Adrenal gland (tissue), 5 donors: Measurements from ENCODE around the gene RSBN1.

Source experiments
- CTCF ChIP-seq, 6 experiments: fragments of 450-650 bp in 4 of 6; fragments of 200-600 bp in 2 of 6; sonication (generic) in 1 of 6; IDR thresholded peaks; 1 replicate in 5 of 6; 2 replicates in 1 of 6; pipeline versions ENCODE4 v1.5.1 to v1.8.0; 2016 to 2021; ENCODE audit warnings: antibody characterized with exemption in 6 of 6, mild to moderate bottlenecking in 2 of 6, moderate library complexity in 1 of 6
- POLR2A ChIP-seq, 2 donors: fragments of 450-650 bp; IDR thresholded peaks; one replicate each; pipeline ENCODE4 v1.6.1; 2017; ENCODE audit warnings: antibody characterized with exemption in 2 of 2, mild to moderate bottlenecking in 2 of 2, moderate library complexity in 1 of 2
- donor health status: DM: no; HTN: no; CAD: no.

- no peak for TF ChIP-seq CTCF (IDR thresholded peaks at IDR 0.05)
- no peak for TF ChIP-seq POLR2A (IDR thresholded peaks at IDR 0.05)
Measured at GRCh38 chr1:113749402-113749801, 62.9 kb downstream of the RSBN1 start.
